GM12873 (cell line): ENCODE data around the gene TMEM52.

ENCODE experiments used
- CTCF ChIP-seq: IDR thresholded peaks from 2 replicates; pipeline ENCODE4 v1.5.1; 2012; ENCODE audit warnings: low read depth, mild to moderate bottlenecking, moderate library complexity, low read length, control low read depth; ENCODE audit not compliant: insufficient read depth; ENCODE audit errors: missing control alignments

The TMEM52 gene

GRCh38 chr1:1908506-1908791 is 10.6 kb downstream of the TMEM52 start:
- no peak for TF ChIP-seq CTCF

- no peak for TF ChIP-seq CTCF
Measured at GRCh38 chr1:1907098-1907736, 11.9 kb downstream of the TMEM52 start.

- TF ChIP-seq CTCF: peak; percentile 98
Measured at GRCh38 chr1:1906185-1907097, 12.6 kb downstream of the TMEM52 start.

- TF ChIP-seq CTCF: no peak
Measured at GRCh38 chr1:1903224-1903623, 15.9 kb downstream of the TMEM52 start.

GRCh38 chr1:1901641-1902294 is 17.3 kb downstream of the TMEM52 start:
- TF ChIP-seq CTCF: no peak

GRCh38 chr1:1900883-1901640 is 18.0 kb downstream of the TMEM52 start:
- no peak for TF ChIP-seq CTCF

- TF ChIP-seq CTCF: no peak
Measured at GRCh38 chr1:1899967-1900327, 19.1 kb downstream of the TMEM52 start.
